NAMALWA (cell line): ENCODE results near the gene SH3BP1.
A peak's percentile ranks its signal among the peaks of the same experiment; 100 is the strongest.

ENCODE experiments used
- DNase-seq: peaks from one replicate; pipeline ENCODE4 v3.0.0-alpha.2; 2015; ENCODE audit warnings: low spot score

The SH3BP1 gene

GRCh38 chr22:37659066-37659896 is 19.8 kb downstream of the SH3BP1 start:
- peak; percentile 46 for DNase-seq

- DNase-seq: peak; percentile 46
These were observed 20.6 kb downstream of the SH3BP1 start for GRCh38 chr22:37659897-37660708.

- DNase-seq: no peak
These were observed 21.2 kb downstream of the SH3BP1 start for GRCh38 chr22:37660709-37661045.

GRCh38 chr22:37661160-37661924 is 21.9 kb downstream of the SH3BP1 start:
- peak; percentile 56 for DNase-seq

DNA sequence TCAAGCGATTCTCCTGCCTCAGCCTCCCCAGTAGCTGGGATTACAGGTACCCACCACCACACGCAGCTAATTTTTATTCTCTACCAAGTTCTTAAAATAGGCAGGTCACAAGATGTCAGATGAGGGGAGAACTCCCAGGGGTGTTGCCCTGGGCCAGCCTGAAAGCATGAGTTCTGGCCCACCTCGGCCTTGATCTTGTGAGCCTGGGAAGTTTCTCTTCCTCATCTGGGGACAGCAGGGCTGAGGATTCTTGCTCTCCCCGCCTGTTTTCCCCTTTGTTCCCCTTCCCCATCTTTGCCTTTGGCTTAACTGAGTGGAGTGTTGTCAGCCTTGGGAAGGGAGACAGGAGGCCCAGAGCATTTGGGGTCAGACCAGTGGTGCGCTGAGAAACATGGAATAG is 22.6 kb downstream of the SH3BP1 start:
- peak; percentile 51 for DNase-seq

DNA sequence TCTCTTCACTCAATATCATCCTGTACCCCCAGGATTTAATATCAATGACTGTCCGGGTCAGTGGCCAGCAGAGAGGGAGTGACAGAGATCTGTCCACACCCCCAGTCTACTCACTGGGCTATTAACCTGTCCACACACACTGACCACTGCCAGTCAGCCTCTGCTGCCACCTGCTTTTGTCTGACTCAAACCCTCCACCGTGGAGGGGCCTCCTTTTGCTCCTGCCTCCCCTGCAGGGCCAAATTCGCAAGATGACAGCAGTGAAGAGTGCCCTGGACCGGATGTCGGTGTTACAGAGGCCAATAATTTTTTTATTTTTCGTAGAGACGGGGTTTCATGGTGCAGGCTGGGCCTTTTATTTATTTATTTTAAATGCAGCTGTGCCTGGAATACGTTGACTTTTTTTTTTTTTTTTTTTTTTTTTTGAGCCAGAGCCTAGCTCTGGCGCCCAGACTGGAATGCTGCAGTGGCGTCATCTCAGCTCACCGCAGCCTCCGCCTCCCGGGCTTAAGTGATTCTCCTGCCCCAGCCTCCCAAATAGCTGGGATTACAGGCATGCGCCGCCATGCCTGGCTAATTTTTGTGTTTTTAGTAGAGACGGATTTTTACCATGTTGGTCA is 24.2 kb downstream of the SH3BP1 start:
- no peak for DNase-seq

- DNase-seq: no peak
These were observed 25.0 kb downstream of the SH3BP1 start for GRCh38 chr22:37664249-37665101.

- DNase-seq: no peak
These were observed 26.0 kb downstream of the SH3BP1 start for GRCh38 chr22:37665487-37665886.

- DNase-seq: no peak
These were observed 30.1 kb downstream of the SH3BP1 start for GRCh38 chr22:37669586-37669985.

GRCh38 chr22:37672206-37672919 is 32.9 kb downstream of the SH3BP1 start:
- DNase-seq: no peak

DNA sequence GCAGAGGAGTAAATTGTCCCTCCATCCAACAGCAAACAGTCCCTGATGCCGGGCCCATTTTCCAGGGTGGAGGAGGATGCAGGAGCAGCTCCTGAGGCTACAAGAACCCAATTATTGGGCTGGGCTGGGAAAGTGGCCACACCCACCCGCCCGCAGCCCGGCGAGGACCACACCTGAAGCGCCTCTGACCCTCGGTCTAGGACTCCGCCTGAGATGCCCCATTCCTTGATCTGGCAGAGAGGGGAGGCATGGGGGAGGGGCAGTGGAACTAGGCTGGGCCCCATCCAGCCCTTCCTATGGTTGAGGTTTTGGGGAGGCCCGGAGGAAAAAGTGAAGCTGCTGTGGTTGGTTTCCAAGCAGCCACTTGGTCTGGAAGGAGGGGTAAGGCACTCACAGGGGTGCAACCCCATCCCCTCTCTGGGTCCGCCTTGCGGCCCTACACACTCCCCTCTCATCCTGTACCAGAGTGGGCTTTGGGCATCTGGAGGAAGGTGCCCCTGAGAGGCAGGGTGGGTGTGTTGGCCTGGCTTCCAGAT is 33.5 kb downstream of the SH3BP1 start:
- DNase-seq: no peak

GRCh38 chr22:37674248-37674647 is 34.8 kb downstream of the SH3BP1 start:
- DNase-seq: no peak

- peak; percentile 43 for DNase-seq
These were observed 35.8 kb downstream of the SH3BP1 start, which contains the start of gene LGALS1 for GRCh38 chr22:37674951-37675929. Gene LGALS1, plus strand, starts transcription at chr22:37675636. Its CDS starts 67 bp downstream, at chr22:37675703.

DNA sequence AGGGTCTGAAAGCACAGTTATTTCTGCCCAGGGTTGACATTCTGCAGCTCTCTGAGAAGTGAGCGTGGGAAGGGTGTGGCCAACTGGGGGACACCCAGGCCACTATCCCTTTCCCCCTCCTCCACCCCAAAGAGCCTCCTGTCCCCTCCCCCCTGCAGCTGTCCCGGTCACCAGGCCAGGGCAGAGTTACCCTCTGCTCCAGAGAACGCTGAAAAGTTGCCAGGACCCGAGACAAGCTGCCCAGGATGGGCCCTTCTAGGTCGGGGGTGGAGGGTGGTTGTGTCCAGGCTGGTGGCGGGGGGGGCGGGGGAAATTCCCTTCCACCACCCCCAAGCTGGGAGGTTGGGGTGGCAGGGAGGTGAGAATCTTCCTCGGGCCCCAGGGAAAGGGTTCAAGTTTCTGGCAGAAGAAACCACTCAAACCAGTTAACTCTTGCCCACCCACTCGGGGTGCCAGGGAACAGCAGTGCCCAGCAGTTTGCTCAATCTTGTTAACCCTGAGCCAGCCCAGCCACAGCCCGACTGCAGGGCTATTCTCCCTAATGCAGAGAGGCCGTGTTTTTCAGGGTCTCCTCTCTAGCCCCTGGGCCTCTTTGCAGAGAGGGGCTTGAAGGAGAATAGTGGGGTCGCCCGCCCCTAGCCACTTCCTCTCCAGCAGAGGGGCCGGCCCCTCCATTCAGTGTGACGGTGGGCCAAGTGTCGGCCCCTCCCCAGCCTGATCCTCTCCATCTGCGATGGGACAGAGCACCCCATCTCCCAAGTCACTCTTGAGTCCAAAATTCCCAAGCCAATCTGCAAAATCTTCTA is 36.7 kb downstream of the SH3BP1 start:
- DNase-seq: no peak

- DNase-seq: peak; percentile 94
These were observed 37.4 kb downstream of the SH3BP1 start for GRCh38 chr22:37676736-37677492.

- no peak for DNase-seq
These were observed 38.1 kb downstream of the SH3BP1 start for GRCh38 chr22:37677493-37677974.

- DNase-seq: no peak
These were observed 38.9 kb downstream of the SH3BP1 start for GRCh38 chr22:37678372-37678771.
